Stimulated activated CD4-positive, alpha-beta T cell treated with anti-CD3 and anti-CD28 coated beads, TNF-alpha, amount 100 ng/mL, for 48 hours (primary cell): ENCODE results near the gene GRHPR.
"Not testable (repeated sequence)": the region's sequence is repeated elsewhere in the genome, so short reads cannot be mapped to it uniquely, and the experiment has no call there.

ENCODE experiments used
- DNase-seq, 3 donors: peaks; one replicate each; pipeline ENCODE4 v3.0.0-alpha.2; 2020; ENCODE audit warnings: low read depth in 3 of 3

GRHPR gene

DNA sequence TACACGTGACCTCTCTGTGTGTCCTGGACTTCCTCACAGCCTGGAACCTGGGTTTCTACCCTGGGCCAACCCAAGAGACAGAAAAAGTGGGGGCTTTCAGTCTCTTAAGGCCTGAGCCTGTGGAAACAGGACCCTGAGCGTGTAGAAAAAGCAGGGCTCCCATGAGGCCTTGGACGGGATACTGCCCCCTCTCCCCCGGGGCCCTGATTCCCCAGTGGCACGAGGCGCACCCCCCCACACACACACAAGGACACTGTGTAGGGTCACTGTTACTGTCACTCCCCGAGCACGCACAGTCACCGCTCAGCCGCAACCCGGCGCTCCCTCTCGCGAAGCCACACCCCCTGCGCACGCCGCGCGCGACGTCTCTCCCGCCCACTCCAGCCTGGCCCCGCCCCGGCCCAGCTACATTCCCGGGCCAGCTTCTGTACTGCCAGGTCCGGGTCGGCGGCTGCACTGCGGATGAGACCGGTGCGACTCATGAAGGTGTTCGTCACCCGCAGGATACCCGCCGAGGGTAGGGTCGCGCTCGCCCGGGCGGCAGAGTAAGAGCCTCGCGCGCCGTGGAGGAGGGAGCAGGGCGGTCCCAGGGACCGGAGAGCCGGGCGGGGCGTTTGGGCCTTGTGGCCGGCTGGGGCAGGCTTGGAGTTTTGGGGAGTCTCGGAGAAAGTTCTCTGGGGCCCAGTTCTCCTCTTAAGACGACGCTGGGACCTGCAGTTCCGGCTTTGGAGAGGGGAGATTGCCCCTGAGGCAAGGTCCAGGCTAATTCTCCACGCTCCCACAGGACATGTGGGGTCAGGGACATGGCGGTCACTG is at the start of gene GRHPR:
GRHPR (plus strand) TSS at position 408 of the 816 bp plus-strand sequence; CDS start at position 463, 55 bp downstream.
- DNase-seq: peak; percentile 82 to 91 (median 82)

DNA sequence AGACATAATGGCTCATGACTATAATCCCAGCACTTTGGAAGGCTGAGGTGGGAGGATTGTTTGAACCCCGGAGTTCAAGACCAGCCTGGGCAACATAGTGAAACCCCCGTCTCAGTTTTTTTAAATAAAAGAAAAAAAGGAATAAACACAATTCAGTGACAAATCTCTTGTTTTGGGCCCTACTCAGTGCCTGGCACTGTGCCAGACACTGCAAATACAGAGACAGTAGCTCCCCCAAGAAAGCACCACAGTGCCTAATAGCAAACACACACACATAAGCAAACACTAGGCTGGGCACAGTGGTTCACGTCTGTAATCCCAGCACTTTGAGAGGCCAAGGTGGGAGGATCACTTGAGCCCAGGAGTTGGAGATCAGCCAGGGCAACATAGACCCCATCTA is 49.7 kb upstream of the GRHPR start:
- DNase-seq: no peak

DNA sequence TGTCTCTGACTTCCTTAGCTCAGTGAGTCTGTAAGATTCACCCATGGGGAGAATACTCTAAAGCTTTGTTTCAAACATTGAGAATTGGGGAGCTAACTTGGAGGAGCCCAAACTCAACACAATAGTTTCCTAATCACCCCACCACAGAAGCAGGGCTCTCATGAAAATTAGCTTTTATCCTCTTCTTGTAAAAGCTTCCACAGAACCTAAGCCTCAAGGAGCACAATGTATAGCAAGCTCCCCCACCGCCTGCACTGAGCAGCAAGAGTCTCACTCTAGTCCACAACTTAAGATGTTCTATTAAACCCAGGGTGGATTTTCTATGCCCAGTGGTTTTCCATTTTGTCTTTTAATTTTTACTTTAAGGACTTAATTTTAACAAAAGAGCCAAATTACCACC is 48.9 kb upstream of the GRHPR start:
- no peak for DNase-seq

DNA sequence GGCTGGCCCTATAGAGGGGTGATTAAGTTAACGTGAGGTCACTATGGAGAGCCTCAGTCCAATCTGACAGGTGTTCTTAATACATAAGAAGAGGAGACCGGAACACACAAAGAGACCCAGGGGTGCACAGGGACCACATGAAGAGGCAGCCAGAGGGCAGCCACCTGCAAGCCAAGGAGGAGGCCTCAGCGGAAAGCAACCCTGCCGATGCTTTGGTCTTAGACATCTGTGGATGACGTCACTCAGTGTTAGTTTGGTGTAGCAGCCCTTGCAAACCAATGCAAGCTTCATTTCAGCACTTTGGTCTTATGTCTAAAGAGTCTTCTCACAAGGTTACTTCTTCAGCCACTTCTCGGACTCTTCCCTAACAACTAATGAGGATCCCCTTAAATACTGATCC is 47.6 kb upstream of the GRHPR start:
- DNase-seq: no peak

DNA sequence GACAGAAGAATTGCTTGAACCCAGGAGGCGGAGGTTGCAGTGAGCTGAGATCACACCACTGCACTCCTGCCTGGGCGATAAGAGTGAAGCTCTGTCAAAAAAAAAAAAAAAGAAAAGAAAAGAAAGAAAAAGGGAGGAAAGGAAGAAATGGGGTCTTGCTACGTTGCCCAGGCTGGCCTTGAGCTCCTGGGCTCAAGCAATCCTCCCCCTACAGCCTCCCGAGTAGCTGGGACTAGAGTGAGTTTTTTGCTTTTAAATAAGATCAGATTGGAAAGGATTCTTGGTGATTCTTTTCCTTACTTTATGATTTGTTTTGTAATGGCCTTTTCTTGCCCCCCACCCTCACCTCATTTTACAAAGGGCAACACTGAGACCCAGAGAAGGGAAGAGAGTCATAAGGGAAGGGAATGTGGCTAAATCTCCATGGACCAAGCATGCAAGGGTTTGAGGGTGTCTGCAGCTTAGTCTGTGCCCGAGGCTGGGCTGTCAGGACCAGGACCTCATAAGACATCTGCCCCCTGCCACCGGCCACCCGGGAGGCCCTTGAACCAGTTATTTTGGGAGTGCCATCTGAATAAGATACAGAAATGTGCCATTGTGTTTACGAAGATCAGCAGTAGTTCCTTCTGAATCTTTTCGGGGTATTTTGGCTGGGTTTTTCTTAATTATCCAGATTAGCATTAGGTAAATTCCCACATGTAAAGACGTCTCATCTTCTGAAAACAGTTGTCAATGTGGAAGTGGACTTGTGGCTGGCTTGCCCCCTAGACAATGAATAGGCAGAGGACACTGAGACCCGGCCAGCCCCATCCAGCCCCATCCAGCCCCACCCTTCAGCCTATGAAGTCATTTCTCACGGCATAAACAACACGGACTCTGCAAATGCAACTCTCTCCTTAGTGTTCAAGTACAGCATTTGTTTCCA is 44.5 kb upstream of the GRHPR start:
- no peak for DNase-seq

DNA sequence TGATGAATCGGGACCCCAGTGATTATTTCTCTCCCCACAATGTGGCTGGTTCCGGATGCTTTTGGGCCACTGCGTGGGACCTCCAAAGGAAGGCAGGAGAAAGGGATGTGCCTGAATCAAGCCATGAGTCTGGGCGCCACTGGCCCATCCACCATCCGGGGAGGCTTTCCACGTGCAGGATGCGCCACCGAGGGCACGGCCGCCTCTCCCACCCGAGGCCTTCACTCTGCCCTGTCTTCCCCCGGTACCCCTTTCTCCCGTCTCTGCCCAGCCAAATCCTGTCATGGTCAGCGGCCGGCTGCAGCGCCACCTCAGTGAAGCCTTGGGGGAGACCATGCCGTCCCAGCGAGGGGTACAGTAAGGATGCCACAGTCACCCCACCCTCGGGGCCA is 43.9 kb upstream of the GRHPR start:
- DNase-seq: no peak

DNA sequence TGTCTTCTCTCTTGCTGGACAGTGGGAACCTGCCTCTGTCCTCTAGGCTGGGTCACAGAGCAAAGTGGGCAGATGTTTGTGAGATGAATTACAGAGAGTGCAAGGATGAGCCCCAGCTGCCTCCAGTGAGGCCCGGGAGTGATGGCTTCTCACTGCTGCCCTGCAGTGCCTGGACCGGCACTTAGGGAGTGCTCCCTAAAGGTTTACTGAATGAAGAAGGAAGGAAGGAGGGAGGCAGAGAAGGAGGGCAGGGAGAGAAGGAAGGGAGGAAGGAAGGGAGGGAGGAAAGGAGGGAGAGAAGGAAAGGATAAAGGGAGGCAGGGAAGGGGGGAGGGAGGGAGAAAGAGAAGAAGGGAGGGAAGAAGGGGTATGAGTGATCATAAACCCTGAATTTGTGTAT is 42.7 kb upstream of the GRHPR start:
- DNase-seq: no peak

DNA sequence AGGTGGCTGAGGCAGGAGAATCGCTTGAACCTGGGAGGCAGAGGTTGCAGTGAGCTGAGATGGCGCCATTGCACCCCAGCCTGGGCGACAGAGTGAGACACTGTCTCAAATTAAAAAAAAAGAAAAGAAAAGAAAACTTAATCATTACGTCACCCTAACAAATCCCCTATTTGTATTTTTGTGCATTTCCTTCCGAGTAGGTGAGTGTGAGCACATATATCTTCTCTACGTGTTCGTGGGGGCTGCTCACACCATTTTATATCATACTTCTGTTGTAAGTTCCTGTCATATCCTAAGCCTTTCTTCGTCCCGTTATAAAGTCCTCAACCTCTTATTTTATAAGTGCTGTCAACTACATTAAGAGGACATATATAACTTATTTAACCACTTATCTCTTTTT is 41.9 kb upstream of the GRHPR start:
- DNase-seq: no peak

DNA sequence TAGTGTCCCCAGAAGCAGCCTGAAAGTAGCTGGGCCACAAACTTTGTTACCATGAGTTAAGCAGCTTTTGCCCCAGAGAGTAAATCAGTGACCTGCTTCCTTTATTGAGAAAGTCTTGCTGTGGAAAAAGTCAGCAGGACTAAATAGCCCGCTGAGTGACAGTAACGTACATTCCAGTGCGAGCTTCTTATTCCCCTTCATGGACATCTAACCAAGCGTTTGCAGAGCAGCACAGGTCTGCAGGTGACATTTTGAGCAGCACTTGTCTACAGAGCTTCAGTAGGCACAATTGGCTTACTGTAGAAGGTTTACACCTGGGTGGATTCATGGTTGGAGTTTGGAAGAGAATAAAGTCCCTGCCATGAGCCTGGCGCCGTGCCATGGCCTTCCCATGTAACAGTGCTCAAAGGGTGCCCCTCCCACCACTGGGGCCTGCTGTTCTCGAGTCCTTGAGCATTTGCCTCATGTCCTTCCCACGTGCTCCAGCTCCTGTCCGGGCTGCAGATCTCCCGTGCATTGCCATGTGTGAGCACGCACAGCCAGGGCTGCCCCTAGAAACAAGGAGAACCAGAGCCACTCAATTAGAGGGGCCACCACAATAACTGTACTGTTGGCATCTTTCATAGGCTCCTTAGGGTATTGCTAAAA is 41.3 kb upstream of the GRHPR start:
- no peak for DNase-seq

DNA sequence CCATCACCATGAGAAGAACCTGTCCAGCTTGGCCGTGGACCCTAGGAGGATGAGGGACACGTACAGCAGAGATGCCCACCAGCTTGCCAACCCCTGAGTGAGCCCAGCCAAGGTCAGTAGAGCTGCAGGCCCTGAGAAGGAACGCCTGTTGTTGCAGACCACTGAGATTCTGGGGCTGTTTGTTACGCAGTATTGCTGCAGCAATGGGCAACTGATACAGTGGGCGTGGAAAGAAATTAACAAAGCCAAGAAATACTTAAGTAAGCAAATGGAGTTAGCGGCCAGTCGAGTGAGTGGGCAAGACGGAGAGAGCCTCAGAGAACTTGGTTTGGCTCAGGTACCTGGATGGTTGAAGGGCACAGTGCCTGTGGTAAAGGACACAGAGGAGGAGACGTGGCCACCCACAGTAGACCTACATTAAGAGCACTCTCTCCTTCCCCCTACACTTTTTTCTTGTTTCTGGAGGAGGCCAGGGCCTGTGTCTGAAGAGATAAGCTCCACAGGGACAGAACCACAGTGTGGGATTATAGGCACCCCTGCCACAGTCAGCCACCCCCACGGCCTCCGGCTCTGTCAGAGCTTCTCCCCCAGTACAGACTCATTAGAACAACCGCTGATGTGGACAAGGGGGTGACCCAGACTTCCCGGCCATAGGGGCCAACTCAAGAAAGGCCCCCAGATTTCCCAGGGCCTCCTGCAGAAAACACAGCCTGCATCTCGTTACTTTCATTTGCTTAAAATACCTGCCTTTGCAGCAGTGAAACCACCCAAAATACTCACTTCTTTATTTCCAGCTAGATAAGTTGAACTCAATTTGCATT is 40.1 kb upstream of the GRHPR start:
- no peak for DNase-seq

DNA sequence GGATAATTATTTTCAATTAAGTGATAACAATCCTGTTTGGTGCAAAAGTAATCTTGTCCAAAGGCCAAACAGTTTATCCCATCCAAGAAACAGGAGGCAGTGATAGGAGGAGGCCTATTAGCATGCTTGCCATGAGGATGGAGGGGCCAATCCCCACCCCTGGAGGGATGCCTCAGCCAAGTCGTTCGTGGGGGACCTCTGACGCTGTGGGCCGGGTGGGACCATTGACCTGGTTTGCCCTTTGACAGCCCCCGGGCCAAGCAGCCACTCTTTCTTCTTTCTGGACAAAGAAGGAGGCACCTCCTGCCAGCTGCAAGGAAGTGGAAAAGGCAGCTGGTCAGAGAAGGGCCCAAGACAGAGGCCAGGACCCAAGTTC is 39.5 kb upstream of the GRHPR start:
- no peak for DNase-seq

DNA sequence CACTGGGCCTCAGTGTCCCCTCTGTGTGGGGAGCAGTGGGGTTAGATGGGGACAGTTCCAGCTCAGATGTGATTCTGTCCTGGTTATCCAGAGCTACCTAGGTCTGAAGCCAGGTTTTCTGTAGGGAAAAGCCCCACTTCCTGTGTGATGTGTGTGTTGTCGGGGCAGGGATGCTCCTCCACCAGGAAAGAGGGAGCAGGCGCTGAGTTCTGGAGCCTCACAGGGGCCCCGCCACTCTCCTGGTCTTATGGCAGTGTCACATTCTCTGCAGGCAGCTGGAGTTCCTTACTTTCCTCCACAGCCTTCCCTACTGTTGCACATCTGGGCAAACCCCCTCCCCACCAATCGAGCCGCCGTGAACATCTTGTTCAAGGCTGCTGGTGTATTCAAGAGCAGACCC is 39.1 kb upstream of the GRHPR start:
- no peak for DNase-seq

DNA sequence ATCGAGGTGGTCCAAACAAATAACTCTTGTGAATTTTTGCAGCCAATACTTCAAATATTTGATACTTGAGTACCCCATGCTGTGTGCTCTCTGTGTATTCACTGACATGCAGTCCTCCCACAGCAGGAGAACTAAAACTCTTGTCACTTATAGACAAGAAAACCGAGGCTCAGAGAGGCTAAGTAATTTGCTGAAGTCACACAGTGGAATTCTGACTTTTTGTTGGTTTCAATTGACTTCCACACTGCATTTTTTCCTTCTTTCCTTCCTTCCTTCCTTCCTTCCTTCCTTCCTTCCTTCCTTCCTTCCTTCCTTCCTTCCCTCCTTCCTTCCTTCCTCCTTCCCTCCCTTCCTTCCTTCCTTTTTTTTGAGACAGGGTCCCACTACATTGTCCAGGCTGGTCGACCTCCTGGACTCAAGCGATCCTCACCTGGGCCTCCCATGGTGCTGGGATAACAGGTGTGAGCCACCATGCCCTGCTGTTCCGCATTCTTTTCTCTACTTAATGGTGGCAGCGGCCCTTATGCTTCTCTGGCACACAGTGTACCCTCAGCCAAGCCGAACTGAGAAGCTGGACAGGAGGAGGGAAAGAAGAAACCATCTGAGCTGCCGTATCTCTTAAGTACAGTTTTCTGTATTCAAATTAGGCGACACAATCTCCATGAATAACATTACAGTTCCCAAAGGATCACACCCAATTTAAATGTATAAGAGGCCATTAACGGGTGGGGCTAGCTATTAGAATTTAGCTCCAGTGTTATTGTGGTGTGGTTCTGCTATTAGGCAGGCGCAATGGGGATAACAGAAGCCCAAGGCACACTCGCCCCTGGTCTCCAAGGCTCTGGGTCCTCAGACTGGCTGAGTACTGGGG is 38.4 kb upstream of the GRHPR start:
- no peak for DNase-seq

DNA sequence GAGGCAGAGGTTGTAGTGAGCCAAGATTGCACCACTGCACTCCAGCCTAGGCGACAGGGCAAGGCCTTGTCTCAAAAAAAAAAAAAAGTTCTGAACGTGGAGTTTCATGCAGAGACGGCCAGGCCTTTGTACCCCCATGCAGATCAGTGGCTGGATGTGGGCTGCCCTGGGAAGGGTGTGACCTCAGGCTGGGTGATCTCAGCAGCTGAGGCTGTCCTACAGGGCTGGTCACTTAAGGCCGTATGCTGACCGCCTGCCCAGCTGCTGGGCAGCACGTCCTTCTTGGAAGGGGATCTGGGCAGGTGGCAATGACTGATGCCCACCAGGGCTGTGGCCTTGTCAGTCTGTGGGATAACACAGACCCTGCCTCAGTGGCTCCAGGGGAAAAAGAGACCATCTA is 37.2 kb upstream of the GRHPR start:
- no peak for DNase-seq

DNA sequence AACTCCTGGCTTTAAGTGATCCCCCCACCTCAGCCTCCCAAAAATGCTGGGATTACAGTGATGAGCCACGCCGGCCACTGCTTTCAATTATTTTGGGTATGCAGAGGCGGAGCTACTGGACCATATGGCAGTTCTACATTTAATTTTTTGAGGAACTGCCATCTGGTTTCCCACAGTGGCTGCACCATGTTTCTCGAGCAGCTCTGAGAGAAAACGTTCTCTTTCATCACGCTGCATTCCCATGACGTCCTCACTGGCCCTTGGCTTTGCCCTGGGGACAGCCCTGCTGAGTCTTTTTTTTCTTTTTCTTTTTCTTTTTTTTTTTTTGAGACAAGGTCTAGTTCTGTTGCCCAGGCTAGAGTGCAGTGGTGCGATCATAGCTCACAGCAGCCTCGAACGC is 35.5 kb upstream of the GRHPR start:
- no peak for DNase-seq

DNA sequence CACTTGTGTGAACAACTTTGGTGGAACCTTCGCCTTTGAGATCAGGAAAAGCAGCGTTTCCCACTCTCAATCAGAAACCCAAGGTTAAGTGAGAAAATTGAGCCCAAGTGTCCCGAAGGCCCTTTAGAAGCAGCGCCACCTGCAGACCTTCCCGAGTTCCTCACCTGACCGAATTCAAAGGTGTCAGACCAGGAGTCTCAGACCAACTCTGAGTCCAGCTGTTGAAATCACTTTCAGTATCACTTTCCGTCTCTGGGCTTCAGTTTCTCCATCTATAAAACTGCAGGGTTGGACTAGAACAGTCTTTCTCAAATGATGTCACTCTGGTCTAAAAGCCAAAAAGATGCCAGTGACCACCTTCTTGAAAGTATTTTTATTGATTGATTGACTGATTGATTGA is 31.7 kb upstream of the GRHPR start:
- DNase-seq: no peak

DNA sequence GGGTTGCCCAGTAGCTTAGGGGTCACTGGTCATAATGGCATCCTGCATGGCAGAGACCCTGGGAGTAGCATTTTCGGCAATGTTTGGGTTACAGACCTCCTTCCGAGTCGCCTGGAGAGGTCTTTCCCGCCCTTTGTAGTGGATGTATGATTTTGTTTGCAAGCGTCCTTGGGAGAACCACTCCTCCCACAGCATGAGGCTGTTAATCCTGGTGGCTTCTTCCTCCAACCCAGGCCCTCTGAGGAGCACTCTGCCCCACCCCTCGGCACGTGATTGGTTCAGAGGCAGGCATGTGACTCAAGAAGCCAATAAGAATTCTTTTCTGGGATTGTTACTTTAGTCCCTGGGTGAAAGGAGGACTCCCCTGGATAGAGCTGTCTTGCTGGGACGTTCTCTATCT is 30.2 kb upstream of the GRHPR start:
- DNase-seq: no peak

DNA sequence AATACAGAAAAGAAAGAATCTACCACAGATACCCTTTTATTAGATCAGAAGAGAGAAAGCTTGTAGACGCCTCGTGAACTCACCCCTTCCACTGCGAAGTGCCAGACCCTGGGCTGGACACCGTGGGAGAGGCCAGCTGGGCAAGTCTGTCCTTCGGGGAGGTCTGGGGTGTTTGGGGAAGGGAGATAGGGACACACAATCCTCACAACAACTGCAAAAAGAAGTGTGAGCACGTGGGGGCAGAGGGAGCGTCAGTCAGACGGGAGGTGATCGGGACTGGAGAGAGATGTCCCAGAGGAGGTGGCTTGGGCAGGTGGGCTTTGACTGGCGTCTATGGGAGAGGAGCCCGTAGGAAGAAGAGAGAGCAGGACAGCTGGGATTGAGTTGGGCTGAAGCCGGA is 27.3 kb upstream of the GRHPR start:
- no peak for DNase-seq

DNA sequence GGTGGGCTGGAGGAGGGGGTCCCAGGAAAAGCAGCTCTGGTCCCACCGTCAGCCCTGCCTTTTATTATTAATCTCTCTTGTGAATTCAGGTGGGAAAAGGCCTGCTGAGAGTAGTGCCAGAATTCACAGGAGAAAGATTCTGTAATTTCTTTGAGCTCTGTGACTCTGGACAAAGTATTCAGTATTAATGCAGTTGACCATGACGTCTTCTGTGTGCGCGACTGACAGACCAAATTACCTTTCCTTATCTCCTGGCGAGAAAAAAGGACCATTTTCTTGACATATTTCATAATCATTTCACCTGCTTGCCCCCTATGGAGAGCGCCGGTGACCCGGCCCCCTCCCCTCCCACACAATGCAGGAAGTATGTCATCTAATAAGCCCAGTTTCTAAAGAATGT is 26.8 kb upstream of the GRHPR start:
- no peak for DNase-seq

DNA sequence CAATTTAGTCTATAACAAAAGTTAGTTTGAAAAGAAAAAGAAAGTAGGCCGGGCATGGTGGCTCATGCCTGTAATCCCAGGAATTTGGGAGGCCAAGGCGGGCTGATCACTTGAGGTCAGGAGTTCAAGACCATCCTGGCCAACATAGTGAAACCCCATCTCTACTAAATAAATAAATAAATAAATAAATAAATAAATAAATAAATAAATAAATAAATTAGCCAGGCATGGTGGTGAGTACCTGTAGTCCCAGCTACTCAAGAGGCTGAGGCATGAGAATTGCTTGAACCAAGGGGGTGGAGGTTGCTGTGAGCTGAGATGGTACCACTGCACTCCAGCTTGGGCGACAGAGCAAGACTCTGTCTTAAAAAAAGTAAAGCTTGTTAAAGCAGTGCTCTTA is 24.5 kb upstream of the GRHPR start:
- DNase-seq: not testable (repeated sequence)
